Hepatic stellate cell (primary cell): Measurements from ENCODE around the gene ITM2C.

Source experiments
- DNase-seq: peaks from one replicate; pipeline ENCODE4 v3.0.0; 2011; ENCODE audit warnings: low spot score

The ITM2C gene

GRCh38 chr2:230908092-230908594, 43.4 kb downstream of the ITM2C start:
- DNase-seq: no peak

GRCh38 chr2:230908595-230909191, 44.0 kb downstream of the ITM2C start:
- peak; percentile 79 for DNase-seq

- no peak for DNase-seq
Observed at GRCh38 chr2:230909841-230910545, 45.3 kb downstream of the ITM2C start.

- DNase-seq: no peak
Observed at GRCh38 chr2:230910546-230911177, 45.9 kb downstream of the ITM2C start.

GRCh38 chr2:230912046-230912445, 47.3 kb downstream of the ITM2C start:
- DNase-seq: no peak

- no peak for DNase-seq
Observed at GRCh38 chr2:230912724-230913123, 48.0 kb downstream of the ITM2C start.

- DNase-seq: no peak
Observed at GRCh38 chr2:230913406-230914143, 48.8 kb downstream of the ITM2C start.

GRCh38 chr2:230914886-230915285, 50.1 kb downstream of the ITM2C start:
- no peak for DNase-seq

GRCh38 chr2:230915319-230915718, 50.6 kb downstream of the ITM2C start:
- DNase-seq: no peak

- no peak for DNase-seq
Observed at GRCh38 chr2:230916218-230916617, 51.5 kb downstream of the ITM2C start.

- DNase-seq: no peak
Observed at GRCh38 chr2:230919240-230919639, 54.5 kb downstream of the ITM2C start.

- DNase-seq: no peak
Observed at GRCh38 chr2:230919681-230920080, 54.9 kb downstream of the ITM2C start.

GRCh38 chr2:230920167-230920566, 55.4 kb downstream of the ITM2C start:
- no peak for DNase-seq

- DNase-seq: no peak
Observed at GRCh38 chr2:230921806-230922595, 57.3 kb downstream of the ITM2C start.

GRCh38 chr2:230922951-230923717, 58.4 kb downstream of the ITM2C start:
- no peak for DNase-seq

- DNase-seq: no peak
Observed at GRCh38 chr2:230924092-230924469, 59.3 kb downstream of the ITM2C start.

GRCh38 chr2:230924470-230925341, 60.0 kb downstream of the ITM2C start, which contains the start of gene GPR55:
GPR55 (minus strand) TSS chr2:230925242; CDS start chr2:230910962, 14,280 bp downstream.
- no peak for DNase-seq

GRCh38 chr2:230925443-230925878, 60.7 kb downstream of the ITM2C start:
- DNase-seq: no peak

- no peak for DNase-seq
Observed at GRCh38 chr2:230925879-230926765, 61.4 kb downstream of the ITM2C start.
